Activated naive CD4-positive, alpha-beta T cell treated with anti-CD3 and anti-CD28 coated beads, Interleukin-2, amount 50 U/mL, for 72 hours (primary cell): Measurements from ENCODE around the gene INPP4B. TPM values are rescaled to one million over a fixed set of nuclear protein-coding genes. Genes with fewer than 3 reads are reported as not detected.
A peak's percentile ranks its signal among the peaks of the same experiment; 100 is the strongest.

Experiments used
- ATAC-seq, 2 donors: fragments of 150-1000 bp; cut with Tn5 transposase; 2 replicates each; pipeline ENCODE4 v1.10.0; 2021; ENCODE audit warnings: mild to moderate bottlenecking in 2 of 2, moderate library complexity in 2 of 2
- DNase-seq, 2 donors: peaks; one replicate each; pipeline ENCODE4 v3.0.0; 2021 to 2022; ENCODE audit warnings: low spot score in 2 of 2
- H3K27ac Mint-ChIP-seq, 2 donors: one replicate each; pipeline ENCODE4 v1.8.0; 2022; ENCODE audit warnings: mild to moderate bottlenecking in 2 of 2, mixed read lengths in 2 of 2
- H3K36me3 Mint-ChIP-seq, 2 donors: one replicate each; pipeline ENCODE4 v1.8.0; 2022; ENCODE audit warnings: mixed read lengths in 2 of 2
- H3K9me3 Mint-ChIP-seq, 2 donors: one replicate each; pipeline ENCODE4 v1.8.0; 2022; ENCODE audit warnings: mixed read lengths in 2 of 2
- total RNA-seq, 2 donors: library from RNA; stranded (reverse); gene quantifications; one replicate each; pipeline ENCODE4 v1.2.3, GENCODE V29; 2022

The INPP4B gene
- total RNA-seq, 2 donors from 2014 or later, result 63.9 to 81.3 TPM

DNA sequence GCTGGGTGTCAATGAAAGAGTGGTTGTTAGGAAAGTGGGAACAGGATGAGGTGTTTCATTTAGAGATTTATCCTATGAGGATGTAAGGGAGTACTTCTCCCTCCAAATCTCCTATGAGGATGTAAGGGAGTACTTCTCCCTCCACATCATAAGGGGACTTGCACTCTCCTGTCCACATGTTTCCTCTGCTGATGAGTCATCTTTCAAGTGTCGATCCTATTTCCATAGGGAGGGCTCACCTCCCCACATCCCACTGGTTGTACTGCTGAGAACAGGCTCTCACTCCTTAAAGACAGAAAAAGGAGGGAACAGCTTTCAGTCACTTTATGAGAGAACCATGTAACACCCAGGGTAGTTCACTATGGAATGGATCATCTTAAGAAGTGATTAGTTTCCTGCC, 65.0 kb downstream of the INPP4B start:
- DNase-seq (no peak), ATAC-seq (no peak)
- Mint-ChIP-seq H3K36me3 (no peaks in the 10 kb centered on the region), H3K27ac (no peak overlapping the region), H3K9me3 (no peaks in the 10 kb centered on the region)

DNA sequence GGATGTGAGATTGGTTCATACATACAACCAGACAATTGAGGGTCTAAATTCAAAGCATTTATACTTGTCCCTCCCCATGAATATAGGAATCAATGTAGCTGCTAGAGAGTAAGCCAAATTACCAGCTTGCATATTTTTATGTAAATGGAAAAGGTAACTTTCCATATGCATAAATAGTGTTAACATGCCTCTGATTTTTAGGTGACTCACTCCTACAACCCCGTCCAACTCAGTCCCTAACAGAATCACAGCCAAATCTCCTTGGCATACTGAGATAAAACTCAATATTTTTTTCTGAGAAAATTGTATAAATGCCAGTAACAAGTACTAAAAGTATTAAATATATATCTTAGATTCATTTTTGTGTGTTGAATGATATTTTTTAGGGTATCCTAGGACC, 67.2 kb downstream of the INPP4B start:
- H3K27ac Mint-ChIP-seq, result no peak overlapping the region
- no peak for ATAC-seq
- no peak for DNase-seq
- no peaks in the 10 kb centered on the region for H3K9me3 Mint-ChIP-seq
- H3K36me3 Mint-ChIP-seq, result no peaks in the 10 kb centered on the region

DNA sequence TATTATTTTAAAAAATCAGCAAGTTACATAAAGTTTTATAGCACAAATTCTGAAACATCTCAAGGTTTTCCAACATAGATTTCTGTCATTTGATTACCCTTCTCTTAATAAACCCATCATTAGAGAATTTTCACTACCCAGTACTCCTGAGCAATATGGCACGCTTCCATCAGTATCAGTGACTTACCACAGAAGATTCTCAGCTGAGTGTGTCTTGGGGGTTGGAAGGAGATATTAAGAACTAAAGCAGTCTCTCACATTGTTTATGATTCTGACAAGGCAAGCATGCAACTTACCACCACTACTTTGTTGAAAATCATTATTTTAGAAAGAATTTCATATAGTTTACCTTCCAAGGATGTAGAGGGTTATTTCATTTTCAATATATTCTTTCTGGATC, 67.7 kb downstream of the INPP4B start:
- H3K27ac Mint-ChIP-seq, result peak overlapping the region in 1 of 2 donors; percentile 17
- no peaks in the 10 kb centered on the region for H3K36me3 Mint-ChIP-seq
- ATAC-seq (no peak), DNase-seq (no peak)
- no peaks in the 10 kb centered on the region for H3K9me3 Mint-ChIP-seq

DNA sequence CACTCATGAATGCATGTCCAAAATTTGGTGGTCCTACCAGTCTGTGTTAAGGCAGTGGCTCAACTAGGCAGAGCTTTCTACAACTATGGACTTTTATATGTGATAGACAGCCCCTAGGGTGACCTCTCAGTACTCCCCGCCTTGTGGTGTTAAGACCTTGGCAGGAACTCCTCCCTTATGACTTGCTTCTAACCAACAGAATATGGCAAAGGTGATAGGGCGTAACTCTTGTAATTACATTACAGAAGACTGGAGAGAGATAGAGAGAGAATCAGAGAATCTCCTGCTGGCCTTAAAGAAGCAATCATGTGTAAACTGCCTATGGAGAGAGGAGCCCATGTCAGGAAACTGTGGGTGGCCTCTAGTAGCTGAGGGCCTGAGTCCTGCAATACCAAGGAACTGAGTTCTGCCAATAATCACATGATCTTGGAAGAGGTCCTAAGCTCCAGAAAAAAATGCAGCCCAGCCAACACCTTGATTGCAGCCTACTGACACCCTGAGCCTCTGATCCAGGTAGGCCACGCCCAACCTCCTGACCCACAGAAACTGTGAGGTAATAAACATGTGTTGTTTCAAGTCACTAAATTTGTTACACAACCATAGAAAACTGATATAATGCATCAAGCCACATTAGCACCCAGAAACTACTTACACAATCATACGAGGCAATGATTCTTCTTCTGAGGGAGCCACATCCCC, 68.9 kb downstream of the INPP4B start:
- ATAC-seq, result no peak
- no peak overlapping the region for H3K27ac Mint-ChIP-seq
- H3K9me3 Mint-ChIP-seq, result no peaks in the 10 kb centered on the region
- H3K36me3 Mint-ChIP-seq, result no peaks in the 10 kb centered on the region
- no peak for DNase-seq

DNA sequence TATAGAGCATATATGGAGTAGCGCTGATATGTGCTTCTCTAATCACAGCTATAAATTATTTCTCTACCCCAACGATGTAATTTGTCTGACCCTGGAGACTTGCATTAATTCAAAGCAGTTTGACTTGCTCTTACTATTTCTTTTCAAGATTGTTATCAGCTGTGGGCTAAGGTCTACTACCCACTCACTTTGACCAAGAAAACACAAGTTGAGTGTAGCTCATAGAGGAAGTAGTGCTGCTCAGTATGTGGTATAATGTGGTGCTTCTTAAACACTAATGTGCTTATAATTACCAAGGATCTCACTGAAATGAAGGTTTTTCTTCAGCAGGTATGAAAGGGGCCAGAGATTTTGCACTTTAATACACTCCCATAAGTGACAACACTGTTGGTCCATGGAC, 70.1 kb downstream of the INPP4B start:
- Mint-ChIP-seq H3K36me3 (no peaks in the 10 kb centered on the region), H3K27ac (no peak overlapping the region), H3K9me3 (no peaks in the 10 kb centered on the region)
- ATAC-seq, result no peak
- DNase-seq, result no peak

DNA sequence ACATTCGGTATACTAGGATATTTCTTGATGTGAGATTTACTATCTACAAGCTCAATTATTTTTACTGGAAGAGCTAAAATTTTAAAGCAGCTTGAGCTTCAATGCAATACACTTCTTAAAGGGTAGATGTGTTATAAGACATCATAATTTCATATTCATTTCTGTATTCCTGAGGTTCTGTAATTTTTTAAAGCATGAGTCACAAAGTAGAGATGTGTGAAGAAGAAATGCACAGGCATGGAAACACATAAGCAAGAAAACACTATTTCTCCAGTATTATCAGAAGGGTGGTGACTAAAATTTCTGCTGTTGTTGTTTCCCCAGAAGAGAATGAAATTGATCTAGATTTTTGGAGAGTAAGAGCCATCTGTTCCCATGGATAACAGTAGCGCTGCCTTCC, 72.6 kb downstream of the INPP4B start:
- Mint-ChIP-seq H3K36me3 (no peaks in the 10 kb centered on the region), H3K9me3 (peaks cover 0 to 5% of the 10 kb centered on the region in 2 donors), H3K27ac (no peak overlapping the region)
- DNase-seq, result no peak
- peak in 1 of 2 donors; percentile 78 for ATAC-seq

DNA sequence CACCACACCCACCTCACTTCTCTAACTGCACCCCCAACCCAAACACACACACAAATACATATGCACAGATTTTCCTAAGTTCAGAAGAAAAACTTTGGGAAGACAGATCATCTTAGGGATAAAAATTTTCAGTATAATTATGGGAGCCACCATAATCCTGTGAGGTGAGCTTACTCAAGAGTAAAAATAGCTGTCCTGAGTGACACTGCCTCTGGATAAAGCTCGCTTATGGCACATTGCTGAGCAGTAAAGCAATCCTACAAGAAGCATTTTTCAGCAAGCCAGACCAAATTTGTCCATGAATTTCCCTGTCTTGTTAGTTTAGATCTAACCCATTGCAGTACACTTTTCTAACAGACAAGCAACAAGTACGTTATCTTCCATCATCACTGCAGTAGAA, 83.8 kb downstream of the INPP4B start:
- Mint-ChIP-seq H3K27ac (no peak overlapping the region), H3K36me3 (no peaks in the 10 kb centered on the region), H3K9me3 (peaks cover 3 to 8% of the 10 kb centered on the region in 2 donors)
- ATAC-seq (no peak), DNase-seq (no peak)

DNA sequence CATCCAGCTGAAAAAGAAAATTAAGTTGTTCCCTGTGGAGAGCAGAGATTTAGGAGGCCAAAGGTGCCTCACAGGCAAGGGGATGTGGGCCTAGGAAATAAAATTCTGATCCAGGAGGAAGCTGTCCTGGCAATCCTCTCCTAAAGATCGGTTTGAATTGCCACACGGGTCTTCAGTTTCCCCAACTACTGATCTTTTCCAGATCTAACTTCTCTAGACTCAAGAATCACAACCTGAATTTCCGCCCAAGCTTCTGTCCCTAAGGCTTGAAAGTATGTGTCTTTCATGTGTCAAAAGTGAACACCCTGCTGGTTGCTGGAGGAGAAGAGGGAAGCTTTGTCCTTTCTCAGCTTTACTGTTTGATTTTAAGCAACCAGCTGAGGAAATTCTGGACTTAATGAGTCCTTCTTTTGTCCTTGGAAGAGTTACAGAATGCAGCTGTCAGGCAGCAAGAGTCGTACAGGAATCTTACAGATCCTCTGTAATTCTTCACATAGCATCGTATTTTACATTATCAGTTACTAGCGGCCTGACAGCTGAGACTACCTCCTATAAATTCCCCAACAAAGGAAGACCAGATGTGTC, 93.8 kb downstream of the INPP4B start:
- H3K9me3 Mint-ChIP-seq, result no peaks in the 10 kb centered on the region

DNA sequence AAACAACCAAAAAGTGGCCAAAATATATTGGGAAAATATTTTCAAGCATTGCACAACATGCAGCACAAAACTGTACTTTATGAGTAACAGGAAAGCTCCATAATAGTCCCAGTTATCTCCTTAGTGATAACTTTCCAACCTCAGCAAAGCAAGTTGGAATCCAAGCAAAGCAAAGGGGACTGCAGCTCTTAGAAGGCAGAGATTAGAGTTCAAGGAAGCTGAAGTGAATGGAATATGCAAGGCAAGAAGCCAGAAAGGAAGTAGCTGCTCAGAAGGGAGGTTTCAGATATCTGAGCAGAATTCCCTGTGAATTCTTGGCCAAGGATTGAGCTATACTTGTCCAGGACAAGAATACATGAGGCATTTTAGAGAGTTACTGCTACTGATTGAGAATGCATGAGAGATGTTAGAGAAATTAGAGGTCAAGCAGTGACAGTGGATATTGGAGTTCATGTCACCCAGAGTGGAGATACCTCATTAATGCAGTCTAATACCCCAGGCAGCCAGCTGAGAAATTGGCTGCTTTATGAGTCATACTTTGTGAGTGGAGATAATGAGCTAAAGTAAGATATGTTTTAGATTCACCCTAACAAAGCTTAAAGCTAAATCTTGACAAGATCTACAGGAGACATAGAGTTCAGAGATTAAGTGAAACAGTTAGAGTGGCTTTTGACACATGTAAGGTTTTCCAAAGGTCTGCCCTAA, 102.8 kb downstream of the INPP4B start:
- Mint-ChIP-seq H3K9me3 (peaks cover 19 to 21% of the 10 kb centered on the region in 2 donors), H3K36me3 (peaks cover 0 to 25% of the 10 kb centered on the region in 2 donors), H3K27ac (no peak overlapping the region)
- ATAC-seq (no peak), DNase-seq (no peak)

More for the DNA sequence above, 93.8 kb downstream of the INPP4B start:
- no peak for DNase-seq
- H3K36me3 Mint-ChIP-seq, result no peaks in the 10 kb centered on the region
- H3K27ac Mint-ChIP-seq, result no peak overlapping the region
- ATAC-seq, result no peak

DNA sequence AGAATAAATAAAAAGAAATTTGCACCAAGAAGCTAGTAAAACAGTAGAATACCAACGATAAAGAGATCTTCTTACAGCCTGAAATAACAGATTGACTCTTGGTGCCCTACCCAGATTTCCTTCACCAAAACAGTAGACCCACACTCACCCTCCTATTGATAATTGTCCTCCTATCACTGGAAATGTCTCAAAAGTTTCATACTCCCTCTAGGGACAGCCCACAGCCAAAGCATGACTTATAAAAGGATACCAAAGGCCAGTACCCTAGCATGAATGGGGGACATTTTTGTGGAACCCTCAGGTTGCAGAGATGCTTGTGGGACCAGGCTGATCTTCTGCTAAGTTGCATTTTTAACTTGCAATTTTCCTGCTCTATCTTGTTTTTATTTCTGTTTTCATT, 104.1 kb downstream of the INPP4B start:
- H3K9me3 Mint-ChIP-seq, result peaks cover 19 to 21% of the 10 kb centered on the region in 2 donors
- no peak overlapping the region for H3K27ac Mint-ChIP-seq
- no peak for DNase-seq
- peaks cover 0 to 25% of the 10 kb centered on the region in 2 donors for H3K36me3 Mint-ChIP-seq
- no peak for ATAC-seq

DNA sequence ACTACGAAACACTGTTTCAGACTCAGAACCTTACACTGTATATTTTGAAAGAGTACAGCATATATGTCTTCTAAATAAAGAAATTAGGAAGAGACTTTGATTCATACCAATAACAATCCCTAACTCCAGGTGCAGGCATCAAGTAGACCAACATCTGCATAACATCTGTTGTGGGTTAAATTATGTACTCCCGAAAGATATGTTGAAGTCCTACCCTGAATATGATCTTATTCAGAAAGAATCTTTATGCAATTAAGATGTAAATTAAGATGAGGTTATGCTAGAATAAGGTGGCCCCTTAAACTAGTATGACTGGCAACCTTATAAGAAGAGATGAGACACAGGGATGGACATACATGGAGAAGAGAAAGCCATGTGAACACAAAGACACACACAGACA, 117.9 kb downstream of the INPP4B start:
- Mint-ChIP-seq H3K36me3 (no peaks in the 10 kb centered on the region), H3K27ac (no peak overlapping the region), H3K9me3 (no peaks in the 10 kb centered on the region)
- DNase-seq, result no peak
- no peak for ATAC-seq

DNA sequence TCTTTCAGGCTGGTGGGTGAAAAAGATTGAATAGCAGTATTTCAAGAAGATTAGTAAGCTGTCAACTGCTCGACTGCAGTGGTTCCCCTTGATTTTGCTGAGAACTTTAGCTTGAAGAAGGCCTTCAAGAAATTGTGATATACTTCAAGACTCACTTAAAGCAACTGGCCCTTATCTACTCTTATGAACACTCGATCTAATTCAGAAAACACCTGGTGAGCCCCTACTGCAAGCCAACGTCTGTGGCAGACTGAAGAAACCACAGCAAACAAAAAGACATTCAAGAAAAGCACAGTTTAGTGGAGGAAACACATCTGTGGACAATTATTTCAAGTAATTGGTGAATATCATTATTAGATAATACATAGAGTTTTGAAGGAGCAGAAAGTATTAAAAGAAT, 119.0 kb downstream of the INPP4B start:
- Mint-ChIP-seq H3K9me3 (no peaks in the 10 kb centered on the region), H3K36me3 (no peaks in the 10 kb centered on the region), H3K27ac (no peak overlapping the region)
- DNase-seq (no peak), ATAC-seq (no peak)

DNA sequence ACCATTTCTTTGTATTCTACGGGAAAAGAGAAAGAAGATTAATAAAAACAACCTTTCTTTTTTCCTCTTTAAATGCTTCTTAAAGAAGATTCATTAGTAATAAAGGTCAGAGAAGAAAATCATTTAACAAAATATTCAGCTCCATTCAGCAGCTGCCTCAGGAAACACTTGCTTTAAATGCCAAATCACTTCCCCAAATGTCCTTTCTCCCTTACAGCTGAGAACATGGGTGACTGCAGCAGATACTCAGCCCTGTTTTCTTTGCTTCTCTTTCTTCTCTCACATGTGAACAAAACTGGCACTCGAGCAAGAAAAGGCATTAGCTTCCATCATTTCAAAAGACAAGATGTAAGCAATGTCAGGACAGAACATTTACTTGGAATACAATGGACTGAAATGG, 120.2 kb downstream of the INPP4B start:
- Mint-ChIP-seq H3K36me3 (no peaks in the 10 kb centered on the region), H3K27ac (no peak overlapping the region), H3K9me3 (no peaks in the 10 kb centered on the region)
- DNase-seq, result no peak
- no peak for ATAC-seq

DNA sequence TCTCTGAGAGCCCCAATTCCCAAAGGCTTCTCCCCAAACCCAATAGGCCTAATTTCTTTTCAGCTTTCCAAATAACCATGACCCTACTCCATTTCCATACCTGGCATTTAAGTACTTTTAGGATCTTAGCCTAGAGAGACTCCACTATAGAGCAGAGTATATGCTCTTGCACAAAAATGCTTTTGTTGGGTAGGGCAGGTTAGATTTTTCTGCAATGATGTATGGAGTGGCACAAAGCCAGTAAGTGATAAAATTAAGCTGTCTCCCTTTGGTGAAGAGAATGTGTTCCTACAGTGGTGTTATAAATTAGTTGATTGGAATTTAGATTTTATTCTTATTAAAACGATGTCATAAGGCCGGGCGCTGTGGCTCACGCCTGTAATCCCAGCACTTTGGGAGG, 124.9 kb downstream of the INPP4B start:
- DNase-seq (no peak), ATAC-seq (no peak)
- Mint-ChIP-seq H3K9me3 (no peaks in the 10 kb centered on the region), H3K36me3 (peaks cover 0 to 15% of the 10 kb centered on the region in 2 donors), H3K27ac (no peak overlapping the region)

DNA sequence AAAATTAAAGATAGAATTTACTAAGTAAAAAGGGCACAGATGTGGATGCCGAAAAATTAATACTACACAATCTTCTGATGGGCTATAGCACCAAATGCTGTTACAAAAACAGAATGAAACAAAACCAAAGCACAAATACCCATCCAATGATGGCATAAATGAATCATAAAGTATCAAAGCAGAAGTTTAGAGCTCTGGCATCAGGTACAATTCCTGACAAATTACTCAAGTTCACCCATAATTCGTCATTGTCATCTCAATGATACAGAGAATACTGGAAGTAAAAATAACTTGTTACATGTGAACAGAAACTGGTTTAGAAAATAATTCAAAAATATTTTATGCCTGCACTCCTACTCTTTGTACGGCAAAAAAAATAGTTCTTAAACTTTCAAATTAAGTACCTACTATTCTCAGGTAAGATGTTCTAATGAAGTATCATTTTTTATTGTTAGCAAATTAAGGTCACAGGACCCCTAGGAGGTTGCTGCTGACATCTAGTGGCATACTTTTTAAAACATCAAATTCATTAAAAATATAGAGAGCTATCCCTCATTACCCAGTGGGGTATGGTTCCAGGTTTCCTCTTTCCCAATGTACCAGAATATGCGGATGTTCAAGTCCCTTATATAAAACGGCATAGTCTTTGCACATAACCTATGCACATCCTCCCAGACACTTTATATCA, 126.1 kb downstream of the INPP4B start:
- Mint-ChIP-seq H3K9me3 (peaks cover 0 to 4% of the 10 kb centered on the region in 2 donors), H3K36me3 (peaks cover 7 to 25% of the 10 kb centered on the region in 2 donors), H3K27ac (no peak overlapping the region)
- DNase-seq, result no peak
- ATAC-seq, result peak; percentile 72 to 81

DNA sequence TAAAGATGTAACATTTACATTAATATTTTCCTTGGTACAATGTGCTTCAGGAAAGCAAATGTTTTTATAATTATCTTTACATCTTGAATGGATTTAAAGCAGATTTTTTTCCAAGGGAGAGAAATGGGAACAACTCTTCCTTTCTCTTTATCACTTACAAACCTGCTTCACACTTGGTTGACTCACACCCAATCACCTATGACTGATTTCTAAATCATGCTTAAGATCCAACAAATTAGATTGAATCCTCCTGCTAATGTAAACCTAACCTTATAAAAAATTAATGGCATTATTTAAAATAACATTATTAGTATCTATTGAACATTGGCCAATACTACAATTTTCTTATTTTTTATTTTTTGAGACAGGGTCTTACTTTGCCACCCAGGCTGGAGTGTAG, 127.1 kb downstream of the INPP4B start:
- ATAC-seq, result peak in 1 of 2 donors; percentile 48
- no peak overlapping the region for H3K27ac Mint-ChIP-seq
- DNase-seq, result no peak
- H3K9me3 Mint-ChIP-seq, result peaks cover 0 to 4% of the 10 kb centered on the region in 2 donors
- peaks cover 7 to 25% of the 10 kb centered on the region in 2 donors for H3K36me3 Mint-ChIP-seq

DNA sequence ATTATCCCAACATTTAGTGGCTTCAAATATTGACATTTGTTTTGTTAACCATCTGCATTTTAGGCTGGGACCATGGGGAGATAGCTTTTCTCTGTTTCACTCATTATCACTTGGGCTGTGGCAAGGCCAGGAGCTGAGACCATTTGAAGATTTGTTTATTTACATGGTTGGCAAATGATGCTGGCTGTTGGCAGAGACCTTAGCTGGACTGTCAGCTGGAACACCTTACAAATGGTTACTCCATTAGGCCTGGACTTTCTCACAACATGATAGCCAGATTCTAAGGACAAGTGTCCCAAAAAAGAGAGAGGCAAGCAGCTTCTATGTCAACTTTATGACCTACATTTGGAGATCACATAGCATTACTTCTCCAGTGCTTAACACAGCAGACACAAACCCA, 130.4 kb downstream of the INPP4B start:
- H3K27ac Mint-ChIP-seq, result no peak overlapping the region
- H3K9me3 Mint-ChIP-seq, result peaks cover 9 to 13% of the 10 kb centered on the region in 2 donors
- peaks cover 11 to 44% of the 10 kb centered on the region in 2 donors for H3K36me3 Mint-ChIP-seq
- DNase-seq (no peak), ATAC-seq (no peak)
